ENCODE results near the gene SCN2B. TPM values are rescaled to one million over a fixed set of nuclear protein-coding genes. Genes with fewer than 3 reads are reported as not detected.
A peak's percentile ranks its signal among the peaks of the same experiment; 100 is the strongest.

SCN2B gene
- total and polyA plus RNA-seq, 10 of the 15 experiments (the other 5 are each of a cell fraction or from before 2014, with no cell fraction given) = 0.01 TPM; not detected in 9

GRCh38 chr11:118216621-118217481 lies 40.4 kb upstream of the SCN2B start:
- TSS peak; percentile 60 for BruUV-seq (replicated peaks)
- SMC1A ChIA-PET (ENCODE audit: uncharacterized antibody, unreplicated experiment) = interaction anchor here (0.9 to 5.8 kb wide), 18 partner anchors 9 to 140 kb away, joined by 3 to 80 read pairs (median 4); partner anchors contain the start of genes JAML and MPZL3
- H3K36me3 ChIP-seq (ENCODE audit: control insufficient read depth in 2 of 2, insufficient read depth in 2 of 2, low read length in 1 of 2) = no peaks in the 10 kb centered on the region
- no peaks in the 10 kb centered on the region for H4K20me1 ChIP-seq (ENCODE audit: control insufficient read depth, insufficient read depth)
- H3K4me3 ChIP-seq = peak overlapping the region; percentile 15; the same call in 1 of the 2 replicates
- POLR2A ChIA-PET = interaction anchor here (0.6 to 3.7 kb wide), 10 partner anchors 8 to 475 kb away, joined by 3 to 17 read pairs (median 4); partner anchors contain the start of genes JAML and MPZL3
- FAIRE-seq = peak; percentile 77
- H3K9me3 ChIP-seq (replicated peaks; ENCODE audit: control insufficient read depth, insufficient read depth, low read length) = no peaks in the 10 kb centered on the region
- peak overlapping the region; percentile 63 for H3K4me2 ChIP-seq (ENCODE audit: control insufficient read depth, insufficient read depth)
- no peaks in the 10 kb centered on the region for H3K79me2 ChIP-seq (ENCODE audit: control insufficient read depth, insufficient read depth, low read length)
- intact Hi-C loops (cut with micrococcal nuclease; ENCODE audit: unreplicated experiment) = loop anchor here (1.0 kb wide), 1 partner anchor 35 kb away; the partner anchor contains the start of gene MPZL3
- H3K27ac ChIP-seq (ENCODE audit: control insufficient read depth, insufficient read depth) = peak overlapping the region; percentile 33; the same call in 1 of the 2 replicates
- in situ Hi-C loops (cut with MboI) = no loop called here
- ATAC-seq = peak; percentile 82
- H3K27me3 ChIP-seq (replicated peaks in 1 of 2; ENCODE audit: control insufficient read depth in 2 of 2, insufficient read depth in 2 of 2, low read length in 1 of 2) = no peaks in the 10 kb centered on the region
- CTCF ChIA-PET = interaction anchor here (0.6 to 6.9 kb wide), 14 partner anchors 9 to 396 kb away, joined by 3 to 62 read pairs (median 4); partner anchors contain the start of gene MPZL3
- H3K9ac ChIP-seq (ENCODE audit: control insufficient read depth, insufficient read depth, low read length) = no peak overlapping the region; the same call in 1 of the 2 replicates
- peaks cover 36% of the 10 kb centered on the region for H3K4me1 ChIP-seq (ENCODE audit: control insufficient read depth, insufficient read depth, low read length)
- RAD21 ChIA-PET (ENCODE audit: unreplicated experiment) = interaction anchor here (0.8 to 4.2 kb wide), 12 partner anchors 9 to 216 kb away, joined by 3 to 43 read pairs (median 5); partner anchors contain the start of genes JAML and MPZL3
- peak overlapping the region; percentile 19; the same call in 1 of the 2 replicates for H2AFZ ChIP-seq (ENCODE audit: control insufficient read depth, low read depth, low read length)
- DNase-seq (ENCODE audit: low read depth, low spot score) = no peak
- 27% methylated on average over 11 of the region's 11 CpGs for WGBS (ENCODE audit: insufficient coverage, insufficient replicate concordance, low lambda C conversion rate, missing lambda C conversion rate)
- TF ChIP-seq REST (IDR thresholded peaks at IDR 0.05; ENCODE audit: low read depth, low read length) = no peak
- peak; percentile 83 for TF ChIP-seq DPF2 (IDR thresholded peaks at IDR 0.05)
- TF ChIP-seq MAX (IDR thresholded peaks at IDR 0.05; ENCODE audit: low read depth, low read length) = no peak
- no peak for TF ChIP-seq ZBTB4 (CRISPR knock-in tag; IDR thresholded peaks at IDR 0.05)
- TF ChIP-seq CREM (IDR thresholded peaks at IDR 0.05; ENCODE audit: low read depth) = no peak
- peak; percentile 78; the same call in 1 of the 2 replicates for TF ChIP-seq NFIC (IDR thresholded peaks at IDR 0.05; ENCODE audit: low read depth, low read length)
- no peak for TF ChIP-seq ZSCAN29 (IDR thresholded peaks at IDR 0.05)
- TF ChIP-seq USF2 (IDR thresholded peaks at IDR 0.05; ENCODE audit: borderline replicate concordance, low read depth, low read length) = no peak
- no peak for TF ChIP-seq SMAD1 (IDR thresholded peaks at IDR 0.05; ENCODE audit: low read depth, partially characterized antibody)
- no peak for TF ChIP-seq STAT1 (conservative IDR thresholded peaks at IDR 0.05)
- no peak for TF ChIP-seq NFXL1 (IDR thresholded peaks at IDR 0.05; ENCODE audit: borderline replicate concordance)
- peak; percentile 71; the same call in 1 of the 2 replicates for TF ChIP-seq TCF12 (IDR thresholded peaks at IDR 0.05; ENCODE audit: low read depth, low read length)
- peak; percentile 88 for TF ChIP-seq RUNX3 (IDR thresholded peaks at IDR 0.05; ENCODE audit: low read length)
- peak; percentile 93 for TF ChIP-seq EED (IDR thresholded peaks at IDR 0.05; ENCODE audit: low read depth)
- TF ChIP-seq FOXM1 (IDR thresholded peaks at IDR 0.05; ENCODE audit: low read depth, low read length) = peak; percentile 70; the same call in 1 of the 2 replicates
